ENCODE measurements around the gene DNMT3B. TPM values are rescaled to one million over a fixed set of nuclear protein-coding genes. Genes with fewer than 3 reads are reported as not detected.
A peak's percentile ranks its signal among the peaks of the same experiment; 100 is the strongest.
"Not testable (repeated sequence)": the region's sequence is repeated elsewhere in the genome, so short reads cannot be mapped to it uniquely, and the experiment has no call there.

DNMT3B gene
- total and polyA plus RNA-seq, 7 experiments from 2014 or later = 0.32 to 2.5 (median 0.66) TPM

- no peak overlapping the region for H3K27ac ChIP-seq (ENCODE audit: low read depth, low read length)
- H3K36me3 Mint-ChIP-seq = no peaks in the 10 kb centered on the region
- peak overlapping the region in 7 of 9 donors; percentile 33 to 81 (median 75) for H3K27ac Mint-ChIP-seq
- peaks cover 12 to 35% (median 23%) of the 10 kb centered on the region in 7 donors for H3K4me1 Mint-ChIP-seq
- peaks cover 0 to 11% of the 10 kb centered on the region in 2 donors for H3K4me1 ChIP-seq (ENCODE audit: control insufficient read depth in 2 of 2, insufficient read depth in 2 of 2, low read length in 2 of 2)
- ATAC-seq = peak; percentile 39
- peak overlapping the region; percentile 85 to 94 (median 88) for H3K4me3 Mint-ChIP-seq
- peak in 4 of 9 donors; percentile 35 to 47 (median 40) for DNase-seq
- H3K36me3 ChIP-seq (ENCODE audit: control insufficient read depth in 2 of 3, insufficient read depth in 3 of 3, low read length in 3 of 3) = no peaks in the 10 kb centered on the region
- no peaks in the 10 kb centered on the region for H3K9me3 ChIP-seq (ENCODE audit: control insufficient read depth in 2 of 3, low read length in 3 of 3)
- no peaks in the 10 kb centered on the region for H3K9me3 Mint-ChIP-seq
- CTCF ChIA-PET = interaction anchor here (0.9 to 2.0 kb wide), 5 partner anchors 16 to 241 kb away, joined by 3 to 8 read pairs (median 4); partner anchors contain the start of gene C20orf203
- POLR2A ChIA-PET = interaction anchor here (2.4 kb wide), 1 partner anchor 20 kb away, joined by 16 read pairs; the partner anchor contains the start of gene COMMD7
- H3K27me3 ChIP-seq (ENCODE audit: control insufficient read depth in 2 of 2, insufficient read depth in 2 of 2, low read length in 2 of 2) = no peaks in the 10 kb centered on the region
- intact Hi-C loops (cut with micrococcal nuclease) = loop anchor here (1.0 to 2.0 kb wide), 2 partner anchors 14 to 19 kb away; partner anchors contain the start of gene COMMD7 (in 2 of the 2)
- peak overlapping the region; percentile 57 for H3K4me3 ChIP-seq (ENCODE audit: low read length)
- peaks cover 0 to 25% (median 0%) of the 10 kb centered on the region in 5 donors for H3K27me3 Mint-ChIP-seq
These were observed 593 bp downstream of the DNMT3B start for GRCh38 chr20:32762754-32763201.

GRCh38 chr20:32763202-32764004 is 1.2 kb downstream of the DNMT3B start:
- Histone ChIP-seq H3K36me3 (ENCODE audit: control insufficient read depth in 2 of 3, insufficient read depth in 3 of 3, low read length in 3 of 3) (no peaks in the 10 kb centered on the region), H3K4me3 (ENCODE audit: low read length) (peak overlapping the region; percentile 57), H3K4me1 (ENCODE audit: control insufficient read depth in 2 of 2, insufficient read depth in 2 of 2, low read length in 2 of 2) (peaks cover 0 to 11% of the 10 kb centered on the region in 2 donors), H3K27me3 (ENCODE audit: control insufficient read depth in 2 of 2, insufficient read depth in 2 of 2, low read length in 2 of 2) (no peaks in the 10 kb centered on the region), H3K27ac (ENCODE audit: low read depth, low read length) (no peak overlapping the region), H3K9me3 (ENCODE audit: control insufficient read depth in 2 of 3, low read length in 3 of 3) (no peaks in the 10 kb centered on the region)
- Mint-ChIP-seq H3K27ac (peak overlapping the region in 4 of 9 donors; percentile 52 to 80 (median 70)), H3K9me3 (no peaks in the 10 kb centered on the region), H3K36me3 (no peaks in the 10 kb centered on the region), H3K4me3 (peak overlapping the region; percentile 85 to 94 (median 88)), H3K27me3 (peaks cover 0 to 25% (median 0%) of the 10 kb centered on the region in 5 donors), H3K4me1 (peaks cover 13 to 35% (median 23%) of the 10 kb centered on the region in 7 donors)
- ATAC-seq (peak; percentile 52), DNase-seq (peak in 4 of 9 donors; percentile 6 to 22 (median 16))
- intact Hi-C loops (cut with micrococcal nuclease) = loop anchor here in 1 of 2 donors (2.0 kb wide), 1 partner anchor 13 kb away; no protein-coding TSS in a partner anchor
- ChIA-PET POLR2A (interaction anchor here (0.6 to 2.4 kb wide), 2 partner anchors 20 to 71 kb away, joined by 3 to 16 read pairs; partner anchors contain the start of gene COMMD7), CTCF (interaction anchor here (0.9 to 2.0 kb wide), 5 partner anchors 15 to 241 kb away, joined by 3 to 8 read pairs (median 4); partner anchors contain the start of gene C20orf203)

- H3K9me3 ChIP-seq (ENCODE audit: control insufficient read depth in 2 of 3, low read length in 3 of 3) = no peaks in the 10 kb centered on the region
- POLR2A ChIA-PET = interaction anchor here (0.6 to 2.4 kb wide), 3 partner anchors 14 to 72 kb away, joined by 3 to 16 read pairs (median 3); partner anchors contain the start of gene COMMD7
These were observed 2.1 kb downstream of the DNMT3B start for GRCh38 chr20:32764005-32764960.

GRCh38 chr20:32765230-32765875 is 3.2 kb downstream of the DNMT3B start:
- H3K36me3 ChIP-seq (ENCODE audit: control insufficient read depth in 2 of 3, insufficient read depth in 3 of 3, low read length in 3 of 3); DNase-seq; H3K27me3 ChIP-seq (ENCODE audit: control insufficient read depth in 2 of 2, insufficient read depth in 2 of 2, low read length in 2 of 2); H3K27ac ChIP-seq (ENCODE audit: low read depth, low read length); ATAC-seq; H3K9me3 Mint-ChIP-seq; H3K36me3 Mint-ChIP-seq; H3K9me3 ChIP-seq (ENCODE audit: control insufficient read depth in 2 of 3, low read length in 3 of 3); intact Hi-C loops (cut with micrococcal nuclease); H3K4me3 ChIP-seq (ENCODE audit: low read length): not testable (repeated sequence)
- H3K27ac Mint-ChIP-seq = peak overlapping the region in 1 of 9 donors; percentile 32
- ChIA-PET POLR2A (interaction anchor here (1.2 to 1.4 kb wide), 2 partner anchors 13 to 22 kb away, joined by 3 read pairs; partner anchors contain the start of gene COMMD7), CTCF (interaction anchor here (0.6 to 0.8 kb wide), 3 partner anchors 11 to 13 kb away, joined by 3 to 5 read pairs (median 4); no protein-coding TSS in a partner anchor)
- H3K4me1 ChIP-seq (ENCODE audit: control insufficient read depth in 2 of 2, insufficient read depth in 2 of 2, low read length in 2 of 2) = peaks cover 0 to 11% of the 10 kb centered on the region in 2 donors
- peaks cover 13 to 50% (median 23%) of the 10 kb centered on the region in 7 donors for H3K4me1 Mint-ChIP-seq
- peaks cover 0 to 25% (median 0%) of the 10 kb centered on the region in 5 donors for H3K27me3 Mint-ChIP-seq
- H3K4me3 Mint-ChIP-seq = peak overlapping the region in 1 of 10 donors; percentile 56

More at GRCh38 chr20:32764005-32764960, 2.1 kb downstream of the DNMT3B start:
- peak overlapping the region in 7 of 9 donors; percentile 22 to 68 (median 52) for H3K27ac Mint-ChIP-seq
- Histone ChIP-seq H3K4me3 (ENCODE audit: low read length) (no peak overlapping the region), H3K4me1 (ENCODE audit: control insufficient read depth in 2 of 2, insufficient read depth in 2 of 2, low read length in 2 of 2) (peaks cover 0 to 11% of the 10 kb centered on the region in 2 donors), H3K36me3 (ENCODE audit: control insufficient read depth in 2 of 3, insufficient read depth in 3 of 3, low read length in 3 of 3) (no peaks in the 10 kb centered on the region), H3K27ac (ENCODE audit: low read depth, low read length) (no peak overlapping the region), H3K27me3 (ENCODE audit: control insufficient read depth in 2 of 2, insufficient read depth in 2 of 2, low read length in 2 of 2) (no peaks in the 10 kb centered on the region)
- H3K9me3 Mint-ChIP-seq = no peaks in the 10 kb centered on the region
- CTCF ChIA-PET = interaction anchor here (0.9 to 2.0 kb wide), 4 partner anchors 14 to 242 kb away, joined by 3 to 8 read pairs (median 4); partner anchors contain the start of gene C20orf203
- H3K4me3 Mint-ChIP-seq = peak overlapping the region; percentile 44 to 94 (median 88)
- H3K36me3 Mint-ChIP-seq = no peaks in the 10 kb centered on the region
- H3K27me3 Mint-ChIP-seq = peaks cover 0 to 25% (median 0%) of the 10 kb centered on the region in 5 donors
- H3K4me1 Mint-ChIP-seq = peaks cover 13 to 43% (median 23%) of the 10 kb centered on the region in 7 donors
- DNase-seq (no peak), ATAC-seq (no peak)
- intact Hi-C loops (cut with micrococcal nuclease) = no loop called here

- no peaks in the 10 kb centered on the region for H3K36me3 ChIP-seq (ENCODE audit: control insufficient read depth in 2 of 3, insufficient read depth in 3 of 3, low read length in 3 of 3)
- H3K27ac Mint-ChIP-seq = peak overlapping the region in 5 of 9 donors; percentile 16 to 74 (median 54)
- H3K36me3 Mint-ChIP-seq = no peaks in the 10 kb centered on the region
- H3K4me1 ChIP-seq (ENCODE audit: control insufficient read depth in 2 of 2, insufficient read depth in 2 of 2, low read length in 2 of 2) = peaks cover 0 to 14% of the 10 kb centered on the region in 2 donors
- intact Hi-C loops (cut with micrococcal nuclease) = no loop called here
- H3K4me3 Mint-ChIP-seq = no peak overlapping the region
- H3K4me3 ChIP-seq (ENCODE audit: low read length) = no peak overlapping the region
- ATAC-seq (no peak), DNase-seq (no peak)
- no peaks in the 10 kb centered on the region for H3K9me3 Mint-ChIP-seq
- H3K27me3 ChIP-seq (ENCODE audit: control insufficient read depth in 2 of 2, insufficient read depth in 2 of 2, low read length in 2 of 2) = no peaks in the 10 kb centered on the region
- H3K27me3 Mint-ChIP-seq = peaks cover 0 to 18% (median 0%) of the 10 kb centered on the region in 5 donors
- no peaks in the 10 kb centered on the region for H3K9me3 ChIP-seq (ENCODE audit: control insufficient read depth in 2 of 3, low read length in 3 of 3)
- POLR2A ChIA-PET = no interaction called here
- H3K27ac ChIP-seq (ENCODE audit: low read depth, low read length) = no peak overlapping the region
- CTCF ChIA-PET = interaction anchor here (3.0 kb wide), 1 partner anchor 11 kb away, joined by 9 read pairs; no protein-coding TSS in a partner anchor
- peaks cover 14 to 61% (median 36%) of the 10 kb centered on the region in 7 donors for H3K4me1 Mint-ChIP-seq
These were observed 5.4 kb downstream of the DNMT3B start for GRCh38 chr20:32767418-32768198.

All from naive thymus-derived CD4-positive, alpha-beta T cell (primary cell).